ENCODE measurements around the gene ACSM2B. TPM values are rescaled to one million over a fixed set of nuclear protein-coding genes. Genes with fewer than 3 reads are reported as not detected.
"Not testable (repeated sequence)": the region's sequence is repeated elsewhere in the genome, so short reads cannot be mapped to it uniquely, and the experiment has no call there.

The ACSM2B gene
- polyA plus RNA-seq, 3 donors: 58.6 to 76.2 (median 58.9) TPM

GRCh38 chr16:20598832-20599469, 22.8 kb upstream of the ACSM2B start:
- DNase-seq (ENCODE audit: low read depth in 3 of 3, low spot score in 2 of 3): no peak

- DNase-seq (ENCODE audit: low read depth in 3 of 3, low spot score in 2 of 3): not testable (repeated sequence)
Measured at GRCh38 chr16:20595694-20596093, 19.5 kb upstream of the ACSM2B start.

- not testable (repeated sequence) for DNase-seq (ENCODE audit: low read depth in 3 of 3, low spot score in 2 of 3)
Measured at GRCh38 chr16:20595068-20595467, 18.9 kb upstream of the ACSM2B start.

GRCh38 chr16:20592780-20593179, 16.6 kb upstream of the ACSM2B start:
- DNase-seq (ENCODE audit: low read depth in 3 of 3, low spot score in 2 of 3): not testable (repeated sequence)

GRCh38 chr16:20589486-20589885, 13.3 kb upstream of the ACSM2B start:
- not testable (repeated sequence) for DNase-seq (ENCODE audit: low read depth in 3 of 3, low spot score in 2 of 3)

- DNase-seq (ENCODE audit: low read depth in 3 of 3, low spot score in 2 of 3): not testable (repeated sequence)
Measured at GRCh38 chr16:20587645-20588074, 11.5 kb upstream of the ACSM2B start.

- not testable (repeated sequence) for DNase-seq (ENCODE audit: low read depth in 3 of 3, low spot score in 2 of 3)
Measured at GRCh38 chr16:20586716-20587115, 10.5 kb upstream of the ACSM2B start.

GRCh38 chr16:20586112-20586511, 9.9 kb upstream of the ACSM2B start:
- not testable (repeated sequence) for DNase-seq (ENCODE audit: low read depth in 3 of 3, low spot score in 2 of 3)

GRCh38 chr16:20580487-20581259, 4.5 kb upstream of the ACSM2B start:
- not testable (repeated sequence) for DNase-seq (ENCODE audit: low read depth in 3 of 3, low spot score in 2 of 3)

- not testable (repeated sequence) for DNase-seq (ENCODE audit: low read depth in 3 of 3, low spot score in 2 of 3)
Measured at GRCh38 chr16:20578091-20578490, 1.9 kb upstream of the ACSM2B start.

- not testable (repeated sequence) for DNase-seq (ENCODE audit: low read depth in 3 of 3, low spot score in 2 of 3)
Measured at GRCh38 chr16:20569117-20569651, 7.0 kb downstream of the ACSM2B start.

- no peak for DNase-seq (ENCODE audit: low read depth in 3 of 3, low spot score in 2 of 3)
Measured at GRCh38 chr16:20568404-20568803, 7.8 kb downstream of the ACSM2B start.

- no peak for DNase-seq (ENCODE audit: low read depth in 3 of 3, low spot score in 2 of 3)
Measured at GRCh38 chr16:20566864-20567263, 9.3 kb downstream of the ACSM2B start.

GRCh38 chr16:20565334-20565733, 10.8 kb downstream of the ACSM2B start:
- DNase-seq (ENCODE audit: low read depth in 3 of 3, low spot score in 2 of 3): not testable (repeated sequence)

GRCh38 chr16:20564218-20564617, 11.9 kb downstream of the ACSM2B start:
- DNase-seq (ENCODE audit: low read depth in 3 of 3, low spot score in 2 of 3): not testable (repeated sequence)

- DNase-seq (ENCODE audit: low read depth in 3 of 3, low spot score in 2 of 3): not testable (repeated sequence)
Measured at GRCh38 chr16:20555628-20556027, 20.5 kb downstream of the ACSM2B start.

- not testable (repeated sequence) for DNase-seq (ENCODE audit: low read depth in 3 of 3, low spot score in 2 of 3)
Measured at GRCh38 chr16:20554689-20555088, 21.5 kb downstream of the ACSM2B start.

- DNase-seq (ENCODE audit: low read depth in 3 of 3, low spot score in 2 of 3): not testable (repeated sequence)
Measured at GRCh38 chr16:20553493-20553892, 22.7 kb downstream of the ACSM2B start.

- DNase-seq (ENCODE audit: low read depth in 3 of 3, low spot score in 2 of 3): not testable (repeated sequence)
Measured at GRCh38 chr16:20546951-20547350, 29.2 kb downstream of the ACSM2B start.

GRCh38 chr16:20546278-20546853, 29.8 kb downstream of the ACSM2B start:
- DNase-seq (ENCODE audit: low read depth in 3 of 3, low spot score in 2 of 3): not testable (repeated sequence)
